ENCODE results near the gene STUM.
"Not testable (repeated sequence)": the region's sequence is repeated elsewhere in the genome, so short reads cannot be mapped to it uniquely, and the experiment has no call there.

STUM gene

GRCh38 chr1:226637147-226637935, 88.8 kb downstream of the STUM start:
- DNase-seq (ENCODE audit: low read depth in 2 of 2, low spot score in 1 of 2), result no peak

GRCh38 chr1:226638001-226638601, 89.5 kb downstream of the STUM start:
- DNase-seq (ENCODE audit: low read depth in 2 of 2, low spot score in 1 of 2), result no peak

- no peak for DNase-seq (ENCODE audit: low read depth in 2 of 2, low spot score in 1 of 2)
Measured at GRCh38 chr1:226638608-226639007, 90.0 kb downstream of the STUM start.

- DNase-seq (ENCODE audit: low read depth in 2 of 2, low spot score in 1 of 2), result not testable (repeated sequence)
Measured at GRCh38 chr1:226639206-226639605, 90.6 kb downstream of the STUM start.

GRCh38 chr1:226639631-226640061, 91.1 kb downstream of the STUM start:
- no peak for DNase-seq (ENCODE audit: low read depth in 2 of 2, low spot score in 1 of 2)

- no peak for DNase-seq (ENCODE audit: low read depth in 2 of 2, low spot score in 1 of 2)
Measured at GRCh38 chr1:226640321-226641136, 92.0 kb downstream of the STUM start.

- DNase-seq (ENCODE audit: low read depth in 2 of 2, low spot score in 1 of 2), result no peak
Measured at GRCh38 chr1:226641671-226642231, 93.2 kb downstream of the STUM start.

GRCh38 chr1:226642421-226642820, 93.9 kb downstream of the STUM start:
- no peak for DNase-seq (ENCODE audit: low read depth in 2 of 2, low spot score in 1 of 2)

- DNase-seq (ENCODE audit: low read depth in 2 of 2, low spot score in 1 of 2), result peak; percentile 43 to 71
Measured at GRCh38 chr1:226643177-226643576, 94.6 kb downstream of the STUM start.

GRCh38 chr1:226643611-226644540, 95.3 kb downstream of the STUM start:
- no peak for DNase-seq (ENCODE audit: low read depth in 2 of 2, low spot score in 1 of 2)

- DNase-seq (ENCODE audit: low read depth in 2 of 2, low spot score in 1 of 2), result no peak
Measured at GRCh38 chr1:226644541-226645176, 96.1 kb downstream of the STUM start.

GRCh38 chr1:226645279-226645976, 96.9 kb downstream of the STUM start:
- no peak for DNase-seq (ENCODE audit: low read depth in 2 of 2, low spot score in 1 of 2)

- no peak for DNase-seq (ENCODE audit: low read depth in 2 of 2, low spot score in 1 of 2)
Measured at GRCh38 chr1:226646026-226646869, 97.7 kb downstream of the STUM start.

- no peak for DNase-seq (ENCODE audit: low read depth in 2 of 2, low spot score in 1 of 2)
Measured at GRCh38 chr1:226646870-226647449, 98.4 kb downstream of the STUM start.

- DNase-seq (ENCODE audit: low read depth in 2 of 2, low spot score in 1 of 2), result no peak
Measured at GRCh38 chr1:226647719-226648118, 99.2 kb downstream of the STUM start.

- no peak for DNase-seq (ENCODE audit: low read depth in 2 of 2, low spot score in 1 of 2)
Measured at GRCh38 chr1:226648421-226648820, 99.9 kb downstream of the STUM start.

- no peak for DNase-seq (ENCODE audit: low read depth in 2 of 2, low spot score in 1 of 2)
Measured at GRCh38 chr1:226649244-226649643, 100.7 kb downstream of the STUM start.

GRCh38 chr1:226649780-226650179, 101.2 kb downstream of the STUM start:
- DNase-seq (ENCODE audit: low read depth in 2 of 2, low spot score in 1 of 2), result no peak
